ENCODE data around the gene SGTA.

Gene SGTA

DNA sequence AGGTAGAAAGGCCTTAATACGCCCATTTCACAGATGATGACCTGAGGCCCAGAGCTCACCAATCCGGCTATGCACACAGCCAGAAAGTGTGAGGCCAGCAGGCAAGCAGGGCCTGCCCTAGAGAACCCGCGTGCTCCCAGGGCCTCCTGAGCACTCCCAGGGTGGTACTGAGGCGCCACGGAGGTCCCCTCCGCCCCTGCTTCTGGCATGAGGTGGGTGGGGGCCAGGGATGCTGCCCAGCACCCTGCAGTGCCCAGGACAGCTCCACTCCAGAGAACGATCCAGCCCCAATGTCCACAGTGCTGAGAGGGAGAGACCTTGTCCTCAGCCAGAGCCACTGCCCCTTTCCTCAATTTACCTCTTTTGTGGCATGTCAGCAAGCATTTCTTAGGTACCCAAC lies 13.9 kb downstream of the SGTA start:
- no peak overlapping the region for H3K9ac ChIP-seq (ENCODE audit: low read depth in 1 of 2, low read length in 2 of 2)
- H3K27ac ChIP-seq (ENCODE audit: low read depth in 2 of 2, low read length in 2 of 2) = no peak overlapping the region
- no peak overlapping the region for H3K4me3 ChIP-seq (ENCODE audit: low read length in 2 of 2)
- peaks cover 0 to 4% of the 10 kb centered on the region in 2 donors for H3K4me1 ChIP-seq (ENCODE audit: control insufficient read depth in 2 of 2, insufficient read depth in 2 of 2, low read length in 2 of 2)
- peaks cover 14 to 22% of the 10 kb centered on the region in 2 donors for H3K36me3 ChIP-seq (ENCODE audit: control insufficient read depth in 2 of 2, insufficient read depth in 2 of 2, low read length in 2 of 2)
- no peaks in the 10 kb centered on the region for H3K27me3 ChIP-seq (ENCODE audit: control insufficient read depth in 2 of 2, insufficient read depth in 2 of 2, low read length in 2 of 2)
- no peaks in the 10 kb centered on the region for H3K9me3 ChIP-seq (ENCODE audit: control insufficient read depth in 2 of 2, low read length in 2 of 2)

DNA sequence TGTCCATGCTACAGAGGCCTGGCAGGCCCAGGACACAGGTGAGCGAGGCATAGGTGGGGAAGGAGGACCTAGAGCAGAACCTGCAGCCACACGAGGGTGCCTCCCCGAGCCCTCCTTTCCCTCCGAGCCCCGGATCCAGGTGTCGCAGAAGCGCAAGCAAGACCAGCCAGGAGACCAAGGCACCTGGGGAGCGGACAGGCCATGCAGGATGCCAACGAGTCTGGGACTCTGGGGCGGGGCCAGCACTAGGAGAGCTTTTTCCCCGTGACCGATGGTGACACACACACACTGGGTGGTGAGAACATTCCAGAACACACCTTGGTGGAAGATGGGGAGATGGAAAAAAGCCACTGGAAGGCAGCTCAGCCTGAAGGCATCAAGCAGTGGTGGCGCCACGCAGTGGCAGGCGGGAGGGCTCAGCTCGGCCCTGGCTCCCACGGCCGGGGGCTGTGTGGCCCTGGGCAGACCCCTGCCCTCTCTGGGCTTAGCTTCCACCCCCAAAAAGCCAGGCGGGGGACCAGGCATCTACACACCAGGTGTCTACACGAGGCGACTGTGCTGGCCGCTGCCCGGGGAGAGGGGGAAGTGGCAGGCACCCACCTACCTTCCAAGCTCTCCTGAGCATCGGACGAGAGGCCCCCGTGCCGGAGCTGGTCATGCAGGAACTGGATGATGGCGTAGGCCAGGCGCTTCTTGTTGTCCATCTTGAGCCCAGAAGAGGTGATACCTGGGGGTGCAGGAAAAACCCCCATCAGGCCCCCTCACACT lies 14.5 kb downstream of the SGTA start:
- Histone ChIP-seq H3K36me3 (ENCODE audit: control insufficient read depth in 2 of 2, insufficient read depth in 2 of 2, low read length in 2 of 2) (peaks cover 14 to 27% of the 10 kb centered on the region in 2 donors), H3K9me3 (ENCODE audit: control insufficient read depth in 2 of 2, low read length in 2 of 2) (no peaks in the 10 kb centered on the region), H3K4me3 (ENCODE audit: low read length in 2 of 2) (no peak overlapping the region), H3K27me3 (ENCODE audit: control insufficient read depth in 2 of 2, insufficient read depth in 2 of 2, low read length in 2 of 2) (no peaks in the 10 kb centered on the region), H3K27ac (ENCODE audit: low read depth in 2 of 2, low read length in 2 of 2) (no peak overlapping the region), H3K9ac (ENCODE audit: low read depth in 1 of 2, low read length in 2 of 2) (no peak overlapping the region), H3K4me1 (ENCODE audit: control insufficient read depth in 2 of 2, insufficient read depth in 2 of 2, low read length in 2 of 2) (peaks cover 0 to 4% of the 10 kb centered on the region in 2 donors)

DNA sequence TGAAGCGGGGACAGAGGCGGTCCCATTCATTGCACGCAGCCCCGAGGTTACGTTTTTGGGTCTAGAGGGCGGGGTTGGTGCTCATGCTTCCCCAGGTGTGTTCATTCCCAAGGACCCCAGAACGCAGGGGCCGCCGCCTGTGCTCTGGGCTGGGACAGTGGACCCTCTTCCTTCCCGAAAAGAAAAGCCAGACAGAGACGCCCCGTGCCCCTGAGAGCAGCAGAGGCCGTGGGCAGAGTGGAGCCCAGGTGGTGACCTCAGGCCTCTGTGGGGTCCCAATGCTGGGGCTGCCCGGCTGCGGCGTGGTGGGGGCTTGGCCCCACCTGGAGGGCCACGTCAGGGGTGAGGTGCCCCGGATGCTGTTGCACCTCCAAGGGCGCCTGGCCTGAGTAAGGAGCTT lies 15.4 kb downstream of the SGTA start:
- Histone ChIP-seq H3K9me3 (ENCODE audit: control insufficient read depth in 2 of 2, low read length in 2 of 2) (no peaks in the 10 kb centered on the region), H3K4me3 (ENCODE audit: low read length in 2 of 2) (no peak overlapping the region), H3K36me3 (ENCODE audit: control insufficient read depth in 2 of 2, insufficient read depth in 2 of 2, low read length in 2 of 2) (peaks cover 15 to 35% of the 10 kb centered on the region in 2 donors), H3K27me3 (ENCODE audit: control insufficient read depth in 2 of 2, insufficient read depth in 2 of 2, low read length in 2 of 2) (no peaks in the 10 kb centered on the region), H3K27ac (ENCODE audit: low read depth in 2 of 2, low read length in 2 of 2) (no peak overlapping the region), H3K9ac (ENCODE audit: low read depth in 1 of 2, low read length in 2 of 2) (no peak overlapping the region), H3K4me1 (ENCODE audit: control insufficient read depth in 2 of 2, insufficient read depth in 2 of 2, low read length in 2 of 2) (peaks cover 0 to 4% of the 10 kb centered on the region in 2 donors)

DNA sequence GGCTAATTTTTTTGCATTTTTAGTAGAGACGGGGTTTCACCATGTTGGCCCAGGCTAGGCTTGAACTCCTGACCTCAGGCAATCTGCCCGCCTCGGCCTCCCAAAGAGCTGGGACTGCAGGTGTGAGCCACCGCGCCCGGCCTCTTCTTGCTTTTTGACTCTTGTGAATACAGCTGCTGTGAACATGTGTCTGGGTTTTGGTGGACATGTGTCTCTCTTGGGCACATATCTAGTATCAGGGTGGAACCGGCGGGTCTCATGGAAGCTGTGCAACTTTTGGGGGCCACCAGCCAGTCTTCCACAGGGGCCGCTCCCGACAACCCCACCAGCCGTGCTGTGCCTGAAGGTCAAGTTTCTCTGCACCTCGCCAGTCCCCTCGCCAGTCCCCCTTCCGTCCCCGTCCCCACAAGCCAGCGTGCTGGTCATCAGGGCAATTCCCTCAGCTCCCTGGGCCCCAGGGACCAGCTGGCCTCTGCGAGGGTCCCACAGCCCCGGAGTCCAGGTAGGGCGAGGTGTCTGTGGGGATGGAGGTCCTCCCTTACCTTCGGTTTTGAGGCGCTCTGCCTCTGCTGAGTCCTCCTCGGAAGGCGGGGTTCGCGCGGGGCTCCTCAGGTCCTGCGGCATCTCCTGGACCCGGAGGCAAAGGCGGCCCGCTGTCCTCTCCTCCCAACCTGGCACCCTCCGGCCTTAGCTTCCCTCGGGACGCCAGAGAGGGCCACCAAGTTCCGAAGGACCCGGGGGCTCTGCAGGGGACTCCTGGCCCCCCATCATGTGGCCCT lies 16.3 kb downstream of the SGTA start:
- H3K36me3 ChIP-seq (ENCODE audit: control insufficient read depth in 2 of 2, insufficient read depth in 2 of 2, low read length in 2 of 2) = peaks cover 24 to 40% of the 10 kb centered on the region in 2 donors
- H3K27me3 ChIP-seq (ENCODE audit: control insufficient read depth in 2 of 2, insufficient read depth in 2 of 2, low read length in 2 of 2) = no peaks in the 10 kb centered on the region
- H3K9me3 ChIP-seq (ENCODE audit: control insufficient read depth in 2 of 2, low read length in 2 of 2) = no peaks in the 10 kb centered on the region
- no peak overlapping the region for H3K4me3 ChIP-seq (ENCODE audit: low read length in 2 of 2)
- H3K4me1 ChIP-seq (ENCODE audit: control insufficient read depth in 2 of 2, insufficient read depth in 2 of 2, low read length in 2 of 2) = peaks cover 0 to 4% of the 10 kb centered on the region in 2 donors
- H3K27ac ChIP-seq (ENCODE audit: low read depth in 2 of 2, low read length in 2 of 2) = no peak overlapping the region
- no peak overlapping the region for H3K9ac ChIP-seq (ENCODE audit: low read depth in 1 of 2, low read length in 2 of 2)

DNA sequence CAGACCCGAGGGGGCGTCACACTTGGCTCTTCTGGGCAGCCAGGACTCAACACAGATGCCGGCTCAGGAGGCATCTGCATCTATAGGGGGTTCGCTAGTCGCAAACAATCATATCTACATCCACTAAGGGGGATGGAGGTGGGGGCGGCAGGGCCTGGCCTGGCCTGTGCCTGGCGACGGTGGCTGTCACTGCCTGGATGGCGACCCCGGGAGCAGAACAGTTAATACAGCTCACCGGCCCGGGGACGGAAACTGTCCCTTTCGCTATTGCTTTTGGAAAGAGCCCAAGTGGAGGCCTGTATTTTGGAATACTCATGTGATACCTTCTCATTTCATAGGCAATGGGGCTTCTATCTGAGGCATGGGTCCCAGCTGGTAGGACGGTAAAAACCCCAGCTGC lies 17.7 kb downstream of the SGTA start:
- Histone ChIP-seq H3K27ac (ENCODE audit: low read depth in 2 of 2, low read length in 2 of 2) (no peak overlapping the region), H3K4me1 (ENCODE audit: control insufficient read depth in 2 of 2, insufficient read depth in 2 of 2, low read length in 2 of 2) (peaks cover 0 to under 1% of the 10 kb centered on the region in 2 donors), H3K4me3 (ENCODE audit: low read length in 2 of 2) (no peak overlapping the region), H3K27me3 (ENCODE audit: control insufficient read depth in 2 of 2, insufficient read depth in 2 of 2, low read length in 2 of 2) (no peaks in the 10 kb centered on the region), H3K36me3 (ENCODE audit: control insufficient read depth in 2 of 2, insufficient read depth in 2 of 2, low read length in 2 of 2) (peaks cover 31 to 51% of the 10 kb centered on the region in 2 donors), H3K9ac (ENCODE audit: low read depth in 1 of 2, low read length in 2 of 2) (no peak overlapping the region), H3K9me3 (ENCODE audit: control insufficient read depth in 2 of 2, low read length in 2 of 2) (no peaks in the 10 kb centered on the region)

DNA sequence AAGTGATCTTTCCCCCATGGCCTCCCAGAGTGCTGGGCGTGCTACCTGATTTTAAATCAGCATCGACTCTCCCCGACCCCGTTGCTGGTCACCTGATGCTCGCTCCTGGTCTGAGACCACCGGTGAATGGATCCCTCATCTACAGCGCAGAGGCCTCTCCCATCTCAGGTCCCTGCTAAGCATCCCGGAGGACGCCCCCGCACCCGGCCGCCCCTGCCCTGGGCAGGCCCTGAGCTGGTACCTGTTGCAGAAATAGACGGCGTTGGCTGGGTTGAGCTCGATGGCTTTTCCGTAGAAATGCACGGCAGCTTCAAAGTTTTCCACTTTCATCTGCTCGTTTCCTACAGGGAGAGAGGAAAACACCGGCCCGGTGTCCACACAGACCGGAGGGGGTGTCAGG lies 18.1 kb downstream of the SGTA start:
- H3K4me3 ChIP-seq (ENCODE audit: low read length in 2 of 2) = no peak overlapping the region
- H3K4me1 ChIP-seq (ENCODE audit: control insufficient read depth in 2 of 2, insufficient read depth in 2 of 2, low read length in 2 of 2) = no peaks in the 10 kb centered on the region
- peaks cover 31 to 51% of the 10 kb centered on the region in 2 donors for H3K36me3 ChIP-seq (ENCODE audit: control insufficient read depth in 2 of 2, insufficient read depth in 2 of 2, low read length in 2 of 2)
- no peak overlapping the region for H3K9ac ChIP-seq (ENCODE audit: low read depth in 1 of 2, low read length in 2 of 2)
- H3K9me3 ChIP-seq (ENCODE audit: control insufficient read depth in 2 of 2, low read length in 2 of 2) = no peaks in the 10 kb centered on the region
- no peaks in the 10 kb centered on the region for H3K27me3 ChIP-seq (ENCODE audit: control insufficient read depth in 2 of 2, insufficient read depth in 2 of 2, low read length in 2 of 2)
- no peak overlapping the region for H3K27ac ChIP-seq (ENCODE audit: low read depth in 2 of 2, low read length in 2 of 2)

DNA sequence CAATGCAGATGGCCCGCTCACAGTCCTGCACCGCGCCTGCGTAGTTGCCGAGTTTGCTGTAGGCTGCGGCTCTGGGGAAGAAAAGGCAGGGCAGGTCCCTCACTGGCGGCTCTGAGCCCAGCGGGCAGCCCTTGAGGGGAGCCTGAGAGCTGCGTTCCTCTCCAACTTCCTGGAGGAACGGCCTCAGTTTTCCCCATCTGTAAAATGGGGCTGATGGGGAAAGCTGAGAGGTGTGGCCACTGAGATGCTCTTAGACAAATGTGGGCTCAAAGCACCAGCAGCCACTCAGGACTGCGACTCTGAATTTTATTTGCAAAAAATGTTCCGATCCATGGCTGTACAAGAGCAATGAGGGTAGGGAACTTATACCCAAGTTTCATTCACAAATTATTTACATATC lies 19.4 kb downstream of the SGTA start:
- Histone ChIP-seq H3K4me3 (ENCODE audit: low read length in 2 of 2) (no peak overlapping the region), H3K9ac (ENCODE audit: low read depth in 1 of 2, low read length in 2 of 2) (no peak overlapping the region), H3K27ac (ENCODE audit: low read depth in 2 of 2, low read length in 2 of 2) (no peak overlapping the region), H3K36me3 (ENCODE audit: control insufficient read depth in 2 of 2, insufficient read depth in 2 of 2, low read length in 2 of 2) (peaks cover 35 to 51% of the 10 kb centered on the region in 2 donors), H3K4me1 (ENCODE audit: control insufficient read depth in 2 of 2, insufficient read depth in 2 of 2, low read length in 2 of 2) (no peaks in the 10 kb centered on the region), H3K27me3 (ENCODE audit: control insufficient read depth in 2 of 2, insufficient read depth in 2 of 2, low read length in 2 of 2) (no peaks in the 10 kb centered on the region), H3K9me3 (ENCODE audit: control insufficient read depth in 2 of 2, low read length in 2 of 2) (no peaks in the 10 kb centered on the region)

DNA sequence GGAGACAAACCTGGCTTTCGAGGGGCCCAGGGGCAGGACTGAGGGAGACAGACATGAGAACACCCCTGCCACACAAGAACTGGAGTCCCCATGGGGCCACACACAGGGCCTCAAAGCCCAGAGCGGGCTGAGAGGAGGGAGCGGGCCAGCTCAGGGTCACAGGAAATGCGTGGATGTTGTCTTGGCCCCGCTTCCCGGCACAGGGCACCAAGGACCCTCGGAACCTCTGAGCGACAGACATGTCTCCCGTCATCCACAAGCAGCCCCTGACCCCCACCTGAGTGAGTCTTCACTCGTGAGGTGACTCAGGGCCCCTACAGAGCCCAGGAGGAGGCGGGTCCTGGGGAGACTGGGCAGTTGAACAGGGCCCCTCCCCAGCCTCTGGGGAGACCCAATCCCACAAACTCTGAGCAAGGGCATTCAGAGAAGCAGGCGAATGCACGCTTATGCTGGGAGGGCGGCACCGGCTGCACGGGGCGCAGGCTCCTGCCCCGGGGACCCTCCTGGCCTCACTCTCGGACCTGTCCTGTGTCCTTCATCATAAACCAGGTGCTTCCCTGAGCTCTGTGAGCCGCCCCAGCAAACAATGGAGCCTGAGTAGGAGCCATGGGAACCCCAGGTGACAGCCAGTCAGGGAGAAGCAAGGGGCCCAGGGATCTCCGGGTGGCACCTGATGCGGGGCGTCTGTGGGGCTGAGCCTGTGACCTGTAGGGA lies 20.1 kb downstream of the SGTA start:
- Histone ChIP-seq H3K27ac (ENCODE audit: low read depth in 2 of 2, low read length in 2 of 2) (no peak overlapping the region), H3K27me3 (ENCODE audit: control insufficient read depth in 2 of 2, insufficient read depth in 2 of 2, low read length in 2 of 2) (no peaks in the 10 kb centered on the region), H3K9ac (ENCODE audit: low read depth in 1 of 2, low read length in 2 of 2) (no peak overlapping the region), H3K4me1 (ENCODE audit: control insufficient read depth in 2 of 2, insufficient read depth in 2 of 2, low read length in 2 of 2) (no peaks in the 10 kb centered on the region), H3K4me3 (ENCODE audit: low read length in 2 of 2) (no peak overlapping the region), H3K9me3 (ENCODE audit: control insufficient read depth in 2 of 2, low read length in 2 of 2) (no peaks in the 10 kb centered on the region), H3K36me3 (ENCODE audit: control insufficient read depth in 2 of 2, insufficient read depth in 2 of 2, low read length in 2 of 2) (peaks cover 36 to 52% of the 10 kb centered on the region in 2 donors)

DNA sequence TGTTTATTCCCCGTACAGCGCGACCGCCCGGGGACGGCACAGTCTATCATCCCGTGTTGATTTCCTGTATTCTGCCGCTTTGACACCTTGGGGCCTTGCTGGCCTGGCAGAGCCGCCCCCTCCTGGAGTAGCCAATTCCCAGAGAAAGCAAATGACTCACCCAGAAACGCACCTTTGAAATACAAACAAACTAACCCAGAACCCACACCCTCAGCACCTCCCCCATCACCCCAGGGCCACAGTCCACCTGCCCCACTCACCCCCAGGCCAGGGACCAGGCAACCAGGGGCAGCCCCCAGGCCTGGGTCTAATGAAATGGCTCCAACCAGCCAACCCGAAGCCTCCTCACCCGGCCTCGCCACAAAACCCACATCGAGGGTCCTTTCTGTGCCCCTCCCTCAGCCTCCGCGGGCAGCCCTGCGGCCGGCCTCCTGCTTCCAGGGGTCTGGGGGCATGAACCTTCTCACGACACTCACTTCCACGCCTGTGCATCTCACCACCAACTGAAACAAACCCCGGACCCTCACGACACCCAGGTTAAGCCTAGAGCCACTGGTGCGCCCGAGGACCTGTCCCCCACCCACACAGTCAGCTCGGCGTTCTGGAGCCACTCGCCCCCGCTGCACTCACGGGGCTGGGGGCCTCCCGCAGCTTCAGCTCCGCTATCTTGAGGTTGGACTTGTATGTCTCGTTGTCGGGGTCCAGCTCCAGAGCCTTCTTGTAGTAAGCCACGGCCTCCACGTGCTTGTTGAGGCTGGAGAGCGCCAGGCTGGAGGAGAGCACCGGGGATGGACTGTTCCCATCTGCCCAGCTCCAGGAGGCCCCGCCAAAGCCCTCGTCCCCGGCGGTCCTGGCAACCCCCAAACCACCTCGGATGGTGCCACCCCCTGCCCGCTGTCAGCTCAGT lies 20.9 kb downstream of the SGTA start:
- H3K36me3 ChIP-seq (ENCODE audit: control insufficient read depth in 2 of 2, insufficient read depth in 2 of 2, low read length in 2 of 2) = peaks cover 39 to 51% of the 10 kb centered on the region in 2 donors
- H3K27ac ChIP-seq (ENCODE audit: low read depth in 2 of 2, low read length in 2 of 2) = no peak overlapping the region
- H3K9me3 ChIP-seq (ENCODE audit: control insufficient read depth in 2 of 2, low read length in 2 of 2) = no peaks in the 10 kb centered on the region
- no peak overlapping the region for H3K9ac ChIP-seq (ENCODE audit: low read depth in 1 of 2, low read length in 2 of 2)
- no peak overlapping the region for H3K4me3 ChIP-seq (ENCODE audit: low read length in 2 of 2)
- no peaks in the 10 kb centered on the region for H3K4me1 ChIP-seq (ENCODE audit: control insufficient read depth in 2 of 2, insufficient read depth in 2 of 2, low read length in 2 of 2)
- H3K27me3 ChIP-seq (ENCODE audit: control insufficient read depth in 2 of 2, insufficient read depth in 2 of 2, low read length in 2 of 2) = no peaks in the 10 kb centered on the region

Measured in mucosa of rectum (tissue), 2 donors.